ENCODE data around the gene POLE. TPM values are rescaled to one million over a fixed set of nuclear protein-coding genes. Genes with fewer than 3 reads are reported as not detected.

POLE gene
- total RNA-seq, 1 experiment from 2014 or later = 147 TPM

DNA sequence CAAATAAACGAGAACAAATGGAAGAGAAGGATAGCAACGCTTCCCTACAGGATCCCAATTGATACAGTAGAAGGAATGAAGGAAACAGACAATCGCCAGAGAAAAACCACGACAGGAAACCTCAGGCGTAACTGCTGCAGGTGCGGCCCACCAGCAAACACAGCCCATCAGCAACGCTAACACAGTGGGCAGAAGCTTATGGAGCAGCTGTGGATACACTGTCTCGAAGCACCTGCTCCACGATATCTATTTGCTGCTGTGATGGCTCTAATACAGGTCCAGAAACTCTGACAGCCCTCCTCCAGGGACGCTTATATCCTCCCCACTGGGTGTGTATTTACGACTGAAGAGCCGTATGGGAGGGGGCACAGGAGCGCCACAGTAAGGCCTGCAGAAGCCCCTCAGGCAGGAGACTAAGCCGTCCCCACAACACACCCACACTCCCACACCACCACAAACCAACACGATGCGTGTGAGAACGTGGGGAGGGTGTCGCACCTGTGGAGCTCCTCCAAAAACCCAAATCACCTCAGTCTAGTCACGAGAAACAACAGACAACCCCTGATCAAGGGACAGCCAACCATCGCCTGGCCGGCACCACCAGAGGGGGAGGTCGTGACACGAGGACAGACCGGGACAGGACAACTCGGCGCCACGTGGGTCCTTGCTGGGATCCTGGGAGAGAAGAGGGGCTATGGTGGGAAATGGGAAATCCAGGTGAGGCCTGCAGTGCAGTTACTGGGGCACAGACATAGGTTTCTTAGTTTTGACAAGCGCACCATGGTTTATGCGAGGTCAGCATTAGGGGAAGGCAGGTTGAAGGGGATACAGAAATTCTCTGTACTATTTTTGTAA lies 24.0 kb downstream of the POLE start:
- Histone ChIP-seq H3K4ac (ENCODE audit: low read depth, low read length) (no peak overlapping the region), H3K27ac (ENCODE audit: insufficient read length, low read depth, low read length) (no peak overlapping the region), H3K23me2 (ENCODE audit: insufficient read length, low read depth, low read length, poor library complexity, severe bottlenecking) (no peaks in the 10 kb centered on the region), H3K4me1 (ENCODE audit: insufficient read depth, low read length) (no peaks in the 10 kb centered on the region), H3K79me2 (ENCODE audit: insufficient read depth, low read length) (no peaks in the 10 kb centered on the region), H4K91ac (ENCODE audit: insufficient read length, low read depth, low read length) (no peak overlapping the region), H2BK15ac (ENCODE audit: low read depth, low read length) (no peak overlapping the region), H3T11ph (ENCODE audit: low read length) (no peak overlapping the region), H3K56ac (ENCODE audit: insufficient read length, low read depth, low read length) (no peak overlapping the region), H2BK12ac (ENCODE audit: insufficient read length, low read depth, low read length) (no peak overlapping the region), H4K8ac (replicated peaks; ENCODE audit: insufficient read length, low read depth, low read length) (no peak overlapping the region), H3K27me3 (ENCODE audit: insufficient read depth, low read length) (no peaks in the 10 kb centered on the region), H2AK5ac (ENCODE audit: insufficient read length, low read length) (no peak overlapping the region), H2BK120ac (ENCODE audit: low read depth, low read length, poor library complexity, severe bottlenecking) (no peak overlapping the region), H3K79me1 (ENCODE audit: insufficient read depth, low read depth, low read length, poor library complexity, severe bottlenecking) (no peaks in the 10 kb centered on the region), H2AFZ (ENCODE audit: low read length) (no peak overlapping the region), H3K14ac (ENCODE audit: insufficient read depth, low read length) (no peak overlapping the region), H3K9me3 (ENCODE audit: control insufficient read depth, low read depth, low read length) (no peaks in the 10 kb centered on the region), H3K9ac (ENCODE audit: extremely low read depth, insufficient read length, low read length) (no peak overlapping the region), H4K20me1 (ENCODE audit: control insufficient read depth, insufficient read depth, insufficient read length) (no peaks in the 10 kb centered on the region), H4K5ac (ENCODE audit: insufficient read length, low read depth, low read length) (no peak overlapping the region), H3K4me2 (ENCODE audit: insufficient read depth, insufficient read length, low read length) (no peak overlapping the region), H3K23ac (ENCODE audit: insufficient read length, low read depth, low read length) (no peak overlapping the region), H2BK20ac (ENCODE audit: low read depth, low read length, poor library complexity, severe bottlenecking) (no peak overlapping the region), H3K18ac (ENCODE audit: insufficient read length, low read depth, low read length) (no peak overlapping the region), H2BK5ac (ENCODE audit: insufficient read length, low read length) (no peak overlapping the region)
- no peak for DNase-seq
- TF ChIP-seq, protein P1, sequence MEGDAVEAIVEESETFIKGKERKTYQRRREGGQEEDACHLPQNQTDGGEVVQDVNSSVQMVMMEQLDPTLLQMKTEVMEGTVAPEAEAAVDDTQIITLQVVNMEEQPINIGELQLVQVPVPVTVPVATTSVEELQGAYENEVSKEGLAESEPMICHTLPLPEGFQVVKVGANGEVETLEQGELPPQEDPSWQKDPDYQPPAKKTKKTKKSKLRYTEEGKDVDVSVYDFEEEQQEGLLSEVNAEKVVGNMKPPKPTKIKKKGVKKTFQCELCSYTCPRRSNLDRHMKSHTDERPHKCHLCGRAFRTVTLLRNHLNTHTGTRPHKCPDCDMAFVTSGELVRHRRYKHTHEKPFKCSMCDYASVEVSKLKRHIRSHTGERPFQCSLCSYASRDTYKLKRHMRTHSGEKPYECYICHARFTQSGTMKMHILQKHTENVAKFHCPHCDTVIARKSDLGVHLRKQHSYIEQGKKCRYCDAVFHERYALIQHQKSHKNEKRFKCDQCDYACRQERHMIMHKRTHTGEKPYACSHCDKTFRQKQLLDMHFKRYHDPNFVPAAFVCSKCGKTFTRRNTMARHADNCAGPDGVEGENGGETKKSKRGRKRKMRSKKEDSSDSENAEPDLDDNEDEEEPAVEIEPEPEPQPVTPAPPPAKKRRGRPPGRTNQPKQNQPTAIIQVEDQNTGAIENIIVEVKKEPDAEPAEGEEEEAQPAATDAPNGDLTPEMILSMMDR (conservative IDR thresholded peaks at IDR 0.05) = no peak
- H3K4me1 Mint-ChIP-seq = no peaks in the 10 kb centered on the region
- no CpG with 5 or more reads among the region's 29 CpGs for WGBS (ENCODE audit: extremely low coverage, insufficient read length, low lambda C conversion rate)
- no peaks in the 10 kb centered on the region for H3K27me3 Mint-ChIP-seq (ENCODE audit: low read depth)
- no peak overlapping the region for H3K27ac Mint-ChIP-seq
- H3K9me3 Mint-ChIP-seq = no peaks in the 10 kb centered on the region
- H3K36me3 Mint-ChIP-seq (ENCODE audit: insufficient read depth in 1 of 3, low read depth in 3 of 3) = peaks cover 67 to 97% (median 95%) of the 10 kb centered on the region in 3 experiments
- no peak overlapping the region for H3K4me3 Mint-ChIP-seq

Data from H9 (cell line).